Caco-2 (cell line): ENCODE data around the gene TP63. TPM values are rescaled to one million over a fixed set of nuclear protein-coding genes. Genes with fewer than 3 reads are reported as not detected.

Experiments
- BruUV-seq: library from RNA; stranded (reverse); fragments of 400-500 nt; replicated peaks from 2 replicates; lab custom pipeline; 2021; lab: Mats Ljungman, UMichigan
- CTCF ChIA-PET: fragments of 300-600 bp; sonication (Branson Sonifier 250); formaldehyde crosslinking; loops from one replicate; lab custom pipeline; 2022; ENCODE audit warnings: antibody characterized with exemption; lab: Charles Lee
- POLR2A ChIA-PET: fragments of 300-600 bp; sonication (Branson Sonifier 250); formaldehyde crosslinking; loops from one replicate; lab custom pipeline; 2022; ENCODE audit warnings: antibody characterized with exemption; lab: Charles Lee
- DNase-seq, 2 experiments: peaks; one replicate each; pipeline versions ENCODE4 v3.0.0 to v3.0.0-alpha.2; 2020 to 2022
- H3K27me3 ChIP-seq: replicated peaks from 2 replicates; pipeline ENCODE4 v1.6.0; 2011; ENCODE audit warnings: low read length; ENCODE audit not compliant: control insufficient read depth, insufficient read depth
- H3K36me3 ChIP-seq: 2 replicates; pipeline ENCODE4 v1.5.1; 2011; ENCODE audit warnings: low read length; ENCODE audit not compliant: control insufficient read depth, insufficient read depth
- H3K4me1 ChIP-seq: fragments of 250-450 bp; sonication (Bioruptor Pico); 2 replicates; pipeline ENCODE4 v1.5.1; 2020; ENCODE audit warnings: mild to moderate bottlenecking
- H3K4me3 ChIP-seq: 2 replicates; pipeline ENCODE4 v1.5.1; 2011; ENCODE audit warnings: low read depth, mild to moderate bottlenecking, control low read depth, low read length
- H3K9me3 ChIP-seq: fragments of 250-450 bp; sonication (Bioruptor Pico); 2 replicates; pipeline ENCODE4 v1.5.1; 2020; ENCODE audit warnings: mild to moderate bottlenecking, moderate library complexity
- H3K27ac Mint-ChIP-seq: one replicate; pipeline ENCODE4 v1.8.0; 2022; ENCODE audit warnings: mixed read lengths; ENCODE audit not compliant: unreplicated experiment
- H3K27me3 Mint-ChIP-seq: one replicate; pipeline ENCODE4 v1.8.0; 2022; ENCODE audit warnings: mixed read lengths; ENCODE audit not compliant: insufficient read depth, unreplicated experiment
- H3K36me3 Mint-ChIP-seq: one replicate; pipeline ENCODE4 v1.8.0; 2022; ENCODE audit warnings: mild to moderate bottlenecking, mixed read lengths; ENCODE audit not compliant: insufficient read depth, unreplicated experiment
- H3K4me1 Mint-ChIP-seq: one replicate; pipeline ENCODE4 v1.8.0; 2022; ENCODE audit warnings: low read depth, mixed read lengths; ENCODE audit not compliant: unreplicated experiment
- H3K4me3 Mint-ChIP-seq: one replicate; pipeline ENCODE4 v1.8.0; 2022; ENCODE audit warnings: mild to moderate bottlenecking, moderate library complexity, mixed read lengths; ENCODE audit not compliant: unreplicated experiment
- H3K9me3 Mint-ChIP-seq: one replicate; pipeline ENCODE4 v1.8.0; 2022; ENCODE audit warnings: mixed read lengths; ENCODE audit not compliant: unreplicated experiment
- CTCF ChIP-seq, 2 experiments: fragments of 200-600 bp in 1 of 2; IDR thresholded peaks; 1 replicate in 1 of 2; 2 replicates in 1 of 2; pipeline versions ENCODE4 v1.5.1 to v1.8.0; 2011 to 2022; ENCODE audit warnings: antibody characterized with exemption in 1 of 2, control low read depth in 1 of 2, inconsistent platforms in 1 of 2, low read depth in 1 of 2, low read length in 1 of 2, mild to moderate bottlenecking in 1 of 2, moderate library complexity in 1 of 2; ENCODE audit not compliant: insufficient read depth in 1 of 2, severe bottlenecking in 1 of 2, unreplicated experiment in 1 of 2
- intact Hi-C: fragments of 100-400 bp; cut with micrococcal nuclease; formaldehyde crosslinking; loops from one replicate; pipeline ENCODE4 v1.10.0; 2022; ENCODE audit not compliant: unreplicated experiment
- total RNA-seq: library from RNA; stranded (reverse); gene quantifications from 2 replicates; pipeline ENCODE4 v1.2.3, GENCODE V29; 2022

TP63 gene
- total RNA-seq, 1 experiment from 2014 or later, result 1.2 TPM

- Histone ChIP-seq H3K4me3 (no peak overlapping the region), H3K4me1 (peaks cover 4% of the 10 kb centered on the region), H3K36me3 (no peaks in the 10 kb centered on the region), H3K27me3 (no peaks in the 10 kb centered on the region), H3K9me3 (no peaks in the 10 kb centered on the region)
- intact Hi-C loops, result no loop called here
- Mint-ChIP-seq H3K4me3 (no peak overlapping the region), H3K27ac (no peak overlapping the region), H3K4me1 (peaks cover 21% of the 10 kb centered on the region), H3K27me3 (no peaks in the 10 kb centered on the region), H3K9me3 (no peaks in the 10 kb centered on the region), H3K36me3 (no peaks in the 10 kb centered on the region)
- TF ChIP-seq CTCF (IDR thresholded peaks at IDR 0.05; ENCODE audit: insufficient read depth in 1 of 2, low read depth in 1 of 2, low read length in 1 of 2, severe bottlenecking in 1 of 2, unreplicated experiment in 1 of 2), result no peak
- ChIA-PET CTCF (no interaction called here), POLR2A (no interaction called here)
- DNase-seq, result no peak
- BruUV-seq, result no TSS peak
Measured at GRCh38 chr3:189936201-189936945, 305.2 kb downstream of the TP63 start.

- no peak overlapping the region for H3K27ac Mint-ChIP-seq
- no peak for DNase-seq
- intact Hi-C loops, result no loop called here
Measured at GRCh38 chr3:189937302-189938127, 306.3 kb downstream of the TP63 start.

More at GRCh38 chr3:189937302-189938127, 306.3 kb downstream of the TP63 start:
- POLR2A ChIA-PET, result no interaction called here
- Mint-ChIP-seq H3K9me3 (no peaks in the 10 kb centered on the region), H3K27me3 (no peaks in the 10 kb centered on the region), H3K4me3 (no peak overlapping the region), H3K36me3 (no peaks in the 10 kb centered on the region), H3K4me1 (peaks cover 27% of the 10 kb centered on the region)
- CTCF ChIA-PET, result no interaction called here
- no peaks in the 10 kb centered on the region for H3K9me3 ChIP-seq
- peaks cover 12% of the 10 kb centered on the region for H3K4me1 ChIP-seq
- no peak overlapping the region for H3K4me3 ChIP-seq
- no peaks in the 10 kb centered on the region for H3K36me3 ChIP-seq
- H3K27me3 ChIP-seq, result no peaks in the 10 kb centered on the region
- BruUV-seq, result no TSS peak
- no peak for TF ChIP-seq CTCF (IDR thresholded peaks at IDR 0.05; ENCODE audit: insufficient read depth in 1 of 2, low read depth in 1 of 2, low read length in 1 of 2, severe bottlenecking in 1 of 2, unreplicated experiment in 1 of 2)
